K562 (cell line): Measurements from ENCODE around the gene ZNF302. TPM values are rescaled to one million over a fixed set of nuclear protein-coding genes. Genes with fewer than 3 reads are reported as not detected.

Experiments
- ATAC-seq: fragments of 200-7000 bp; cut with Tn5 transposase; 3 replicates; pipeline ENCODE4 v1.9.1; 2020; ENCODE audit warnings: moderate library complexity
- BruUV-seq: library from RNA; stranded (reverse); fragments of 400-500 nt; replicated peaks from 2 replicates; lab custom pipeline; 2021; lab: Mats Ljungman, UMichigan
- CTCF ChIA-PET: fragments of 300-600 bp; formaldehyde crosslinking; extraction: SDS; loops from one replicate; lab custom pipeline; 2021; ENCODE audit warnings: low intra/inter-chr PET ratio; lab: Yijun Ruan, JAX
- POLR2A ChIA-PET: fragments of 300-600, 350-650 bp; sonication (Branson Sonifier 250); formaldehyde crosslinking; extraction: SDS; loops from one replicate; lab custom pipeline; 2021; ENCODE audit warnings: antibody characterized with exemption, inconsistent platforms; lab: Yijun Ruan, JAX
- DNase-seq, 4 experiments: peaks; one replicate each; pipeline versions ENCODE4 v3.0.0 to v3.0.0-alpha.2; 2011 to 2018; ENCODE audit warnings: low spot score in 3 of 4, mixed read lengths in 3 of 4; ENCODE audit errors: extremely low read depth in 1 of 4
- FAIRE-seq: peaks from 2 replicates; lab custom pipeline; 2011; peaks lifted over from hg19 to GRCh38; lab: Jason Lieb, UNC
- H2AFZ ChIP-seq: 2 replicates; pipeline ENCODE4 v1.6.0; 2011; ENCODE audit warnings: low read depth, low read length, control low read depth, inconsistent platforms
- H3K27ac ChIP-seq: fragments of 200-600 bp; 3 replicates; pipeline ENCODE4 v1.8.0; 2011; ENCODE audit warnings: low read depth, mild to moderate bottlenecking, control low read depth, inconsistent platforms, low read length, moderate library complexity, mixed read lengths; ENCODE audit errors: extremely low read depth
- H3K27me3 ChIP-seq, 2 experiments: fragments of 300-600 bp in 1 of 2; 2 replicates in 1 of 2; 3 replicates in 1 of 2; pipeline versions ENCODE4 v1.6.0 to v1.8.0; 2011; ENCODE audit warnings: inconsistent platforms in 2 of 2, low read length in 2 of 2, mild to moderate bottlenecking in 1 of 2, mixed read lengths in 1 of 2, moderate library complexity in 1 of 2; ENCODE audit not compliant: control insufficient read depth in 2 of 2, insufficient read depth in 2 of 2
- H3K36me3 ChIP-seq: fragments of 300-600 bp; 3 replicates; pipeline ENCODE4 v1.8.0; 2011; ENCODE audit warnings: mild to moderate bottlenecking, low read length, inconsistent platforms; ENCODE audit not compliant: control insufficient read depth, insufficient read depth
- H3K4me1 ChIP-seq, 2 experiments: fragments of 200-600 bp in 1 of 2; replicated peaks in 1 of 2; 2 replicates in 1 of 2; 3 replicates in 1 of 2; pipeline versions ENCODE4 v1.5.1 to v1.8.0; 2011; ENCODE audit warnings: inconsistent platforms in 2 of 2, low read length in 2 of 2, mild to moderate bottlenecking in 1 of 2, mixed read lengths in 1 of 2, moderate library complexity in 1 of 2; ENCODE audit not compliant: control insufficient read depth in 2 of 2, insufficient read depth in 2 of 2
- H3K4me2 ChIP-seq: 2 replicates; pipeline ENCODE4 v1.6.1; 2011; ENCODE audit warnings: low read length, control low read depth, inconsistent platforms, mixed read lengths; ENCODE audit not compliant: insufficient read depth
- H3K4me3 ChIP-seq: fragments of 200-600 bp; sonication (generic), shearing (Covaris generic); 2 replicates; pipeline ENCODE4 v1.5.1; 2016; ENCODE audit warnings: control low read depth, inconsistent platforms
- H3K79me2 ChIP-seq: fragments of 200-600 bp; 3 replicates; pipeline ENCODE4 v1.8.0; 2011; ENCODE audit warnings: low read length, inconsistent platforms; ENCODE audit not compliant: control insufficient read depth, insufficient read depth
- H3K9ac ChIP-seq, 2 experiments: 2 replicates each; pipeline versions ENCODE4 v1.6.0 to v1.6.1; 2011; ENCODE audit warnings: low read depth in 2 of 2, low read length in 2 of 2, control low read depth in 1 of 2, inconsistent platforms in 1 of 2, mild to moderate bottlenecking in 1 of 2, mixed read lengths in 1 of 2; ENCODE audit not compliant: insufficient read depth in 1 of 2
- H3K9me1 ChIP-seq: one replicate; pipeline ENCODE4 v1.6.0; 2011; ENCODE audit warnings: inconsistent platforms, mild to moderate bottlenecking, low read length, moderate library complexity; ENCODE audit not compliant: control insufficient read depth, insufficient read depth
- H3K9me3 ChIP-seq: replicated peaks from 2 replicates; pipeline ENCODE4 v1.5.1; 2011; ENCODE audit warnings: low read depth, low read length, inconsistent platforms; ENCODE audit not compliant: control insufficient read depth, insufficient read depth
- H4K20me1 ChIP-seq: replicated peaks from 2 replicates; pipeline ENCODE4 v1.6.1; 2011; ENCODE audit warnings: low read length, inconsistent platforms, mixed read lengths; ENCODE audit not compliant: control insufficient read depth, insufficient read depth
- CBX5 ChIP-seq: IDR thresholded peaks from 2 replicates; pipeline ENCODE4 v1.6.1; 2014; ENCODE audit warnings: low read depth, borderline replicate concordance
- CC2D1A ChIP-seq: fragments of 450-650 bp; IDR thresholded peaks from 2 replicates; pipeline ENCODE4 v1.6.1; 2017; ENCODE audit warnings: mild to moderate bottlenecking
- DDX20 ChIP-seq: fragments of 450-650 bp; IDR thresholded peaks from 2 replicates; pipeline ENCODE4 v1.6.1; 2016; ENCODE audit warnings: missing genetic modification characterization, low read depth, mild to moderate bottlenecking, missing compliant biosample characterization, moderate library complexity
- DLX4 ChIP-seq: fragments of 250-450 bp; sonication (Bioruptor Pico); IDR thresholded peaks from 2 replicates; pipeline ENCODE4 v1.6.1; 2021; ENCODE audit warnings: mild to moderate bottlenecking
- FUS ChIP-seq: fragments of 200-400 bp; formaldehyde crosslinking; optimal IDR thresholded peaks from 2 replicates; pipeline ENCODE3; 2017; ENCODE audit warnings: low read depth, low read length
- HCFC1 ChIP-seq: IDR thresholded peaks from 2 replicates; pipeline ENCODE4 v1.6.1; 2012; ENCODE audit warnings: low read depth, low read length, improper control_type of control experiment
- HOXB6 ChIP-seq: fragments of 250-450 bp; sonication (Bioruptor Pico); IDR thresholded peaks from 2 replicates; pipeline ENCODE4 v1.5.1; 2022; ENCODE audit warnings: mild to moderate bottlenecking, borderline replicate concordance
- KDM2B ChIP-seq: fragments of 250-450 bp; sonication (Bioruptor Pico); IDR thresholded peaks from 2 replicates; pipeline ENCODE4 v1.8.0; 2021; ENCODE audit warnings: mild to moderate bottlenecking, moderate library complexity
- NBN ChIP-seq: fragments of 450-650 bp; IDR thresholded peaks from 2 replicates; pipeline ENCODE4 v1.6.1; 2016; ENCODE audit warnings: low read depth, mild to moderate bottlenecking
- PRPF4 ChIP-seq: fragments of 200-400 bp; formaldehyde crosslinking; IDR thresholded peaks from one replicate; pipeline ENCODE4 v1.6.1; 2017; ENCODE audit warnings: low read length, low read depth, mild to moderate bottlenecking; ENCODE audit not compliant: insufficient read depth, poor library complexity, severe bottlenecking
- RCOR1 ChIP-seq, 2 experiments: IDR thresholded peaks; 2 replicates each; pipeline ENCODE4 v1.6.1; 2012; ENCODE audit warnings: low read depth in 2 of 2, low read length in 2 of 2, borderline replicate concordance in 1 of 2, improper control_type of control experiment in 1 of 2
- STAT5A ChIP-seq: IDR thresholded peaks from 2 replicates; pipeline ENCODE4 v1.6.1; 2012; ENCODE audit warnings: low read length, inconsistent platforms, borderline replicate concordance
- TAF9B ChIP-seq: fragments of 450-650 bp; IDR thresholded peaks from 2 replicates; pipeline ENCODE4 v1.6.1; 2018; ENCODE audit warnings: mild to moderate bottlenecking; ENCODE audit not compliant: partially characterized antibody
- TCF7L2 ChIP-seq: fragments of 150-350 bp; IDR thresholded peaks from 2 replicates; pipeline ENCODE4 v1.6.1; 2016; ENCODE audit warnings: low read depth, mild to moderate bottlenecking, low read length, moderate library complexity
- ZBTB33 ChIP-seq: sonication (generic); formaldehyde crosslinking; IDR thresholded peaks from 2 replicates; pipeline ENCODE4 v1.8.1; 2023; ENCODE audit warnings: mild to moderate bottlenecking, missing genetic modification reagents
- ZEB2 ChIP-seq: fragments of 450-650 bp; IDR thresholded peaks from 2 replicates; pipeline ENCODE4 v1.6.1; 2016
- ZNF12 ChIP-seq: sonication (generic); formaldehyde crosslinking; IDR thresholded peaks from 2 replicates; pipeline ENCODE4 v1.4.0; 2020; ENCODE audit warnings: mild to moderate bottlenecking, missing genetic modification reagents
- ZNF408 ChIP-seq: fragments of 250-450 bp; sonication (Bioruptor Pico); IDR thresholded peaks from 2 replicates; pipeline ENCODE4 v1.4.0; 2020; ENCODE audit warnings: low read depth, mild to moderate bottlenecking, moderate library complexity
- ZNF449 ChIP-seq: fragments of 250-450 bp; sonication (Bioruptor Pico); IDR thresholded peaks from 2 replicates; pipeline ENCODE4 v1.8.0; 2022; ENCODE audit warnings: moderate library complexity, mild to moderate bottlenecking, inconsistent platforms
- ZNF586 ChIP-seq: fragments of 450-650 bp; formaldehyde crosslinking; conservative IDR thresholded peaks from 2 replicates; pipeline ENCODE4 v1.4.0; 2020; ENCODE audit warnings: mild to moderate bottlenecking, moderate library complexity
- WGBS: fragments of 100-300 bp; shearing (Covaris generic); methylation state at CpG from one replicate; pipeline ENCODE4 v1.1.6; 2016; ENCODE audit warnings: low coverage, mixed read lengths; ENCODE audit not compliant: insufficient coverage; ENCODE audit errors: missing lambda C conversion rate; 5-methylcytosine and 5-hydroxymethylcytosine counted together
- in situ Hi-C: fragments of 300-500 bp; cut with MboI; formaldehyde crosslinking; loops from 4 replicates; pipeline ENCODE4 v1.15.0; 2018; ENCODE audit warnings: inconsistent platforms, mixed read lengths
- intact Hi-C: fragments of 100-400 bp; cut with micrococcal nuclease; formaldehyde crosslinking; loops from 2 replicates; pipeline ENCODE4 v1.14.2; 2022
- polyA plus RNA-seq, 8 experiments: library from polyadenylated mRNA; depleted of rRNA in 4 of 8; stranded (reverse) in 5 of 8; unstranded in 3 of 8; fragments of >200 nt; fragmentation: Nextera tagmentation in 2 of 8; fragmentation: Illumina TruSeq in 1 of 8; extraction: Ambion mirVana in 2 of 8; extraction: Trizol in 1 of 8; gene quantifications; 2 replicates each; pipeline versions ENCODE4 v1.2.1 to v1.2.3, GENCODE V29; 2011 to 2014; ENCODE audit warnings: inconsistent platforms in 1 of 8, missing spikeins in 1 of 8
- total RNA-seq, 7 experiments: library from RNA; depleted of rRNA in 6 of 7; stranded (reverse); fragments of >200 nt in 6 of 7; fragmentation: Illumina TruSeq in 2 of 7; extraction: Trizol in 2 of 7; gene quantifications; 2 replicates each; pipeline versions ENCODE4 v1.2.1 to v1.2.3, GENCODE V29; 2011 to 2021; ENCODE audit warnings: low replicate concordance in 1 of 7

ZNF302 gene
- total and polyA plus RNA-seq, 9 of the 15 experiments (the other 6 are each of a cell fraction or from before 2014, with no cell fraction given): 0.08 to 1.0 (median 0.27) TPM; not detected in 1

DNA sequence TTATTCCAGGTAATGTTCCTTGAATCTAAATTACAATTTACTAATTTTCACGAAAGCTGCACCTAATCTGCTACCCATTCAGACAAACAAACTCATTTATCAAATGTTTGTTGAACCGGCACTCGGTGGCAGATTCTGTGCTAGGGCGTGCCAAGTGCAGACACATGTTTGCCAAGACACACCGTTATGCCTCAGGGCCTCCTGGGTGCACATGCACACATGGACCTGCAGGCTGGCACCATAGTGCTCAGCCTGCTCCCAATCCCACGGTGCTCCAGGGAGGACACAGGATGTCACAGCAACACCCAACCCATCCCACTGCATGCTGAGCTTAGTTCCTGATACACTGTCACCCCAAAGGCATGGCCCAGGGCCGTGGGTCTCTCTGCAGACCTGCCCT, 8.2 kb upstream of the ZNF302 start:
- TF ChIP-seq STAT5A: no peak
- TF ChIP-seq CBX5: no peak
- TF ChIP-seq TCF7L2: no peak
- no peak for TF ChIP-seq ZNF408 (CRISPR knock-in tag)
- no peak for TF ChIP-seq NBN
- no peak for TF ChIP-seq DLX4 (CRISPR knock-in tag)
- no peak for TF ChIP-seq ZNF449
- no peak for TF ChIP-seq ZNF586
- TF ChIP-seq ZNF12 (CRISPR knock-in tag): no peak
- TF ChIP-seq HCFC1: no peak
- TF ChIP-seq ZBTB33 (CRISPR knock-in tag): no peak
- TF ChIP-seq DDX20 (tag): no peak
- no peak for TF ChIP-seq FUS
- no peak for TF ChIP-seq CC2D1A
- no peak for TF ChIP-seq TAF9B
- TF ChIP-seq HOXB6 (CRISPR knock-in tag): no peak
- TF ChIP-seq ZEB2: no peak
- no peak for TF ChIP-seq KDM2B (CRISPR knock-in tag)
- TF ChIP-seq RCOR1 (IDR thresholded peaks at IDR 0.05; ENCODE audit: borderline replicate concordance in 1 of 2, low read depth in 2 of 2, low read length in 2 of 2): no peak
- no peak for TF ChIP-seq PRPF4
- H3K9ac ChIP-seq: no peak overlapping the region
- no peak for FAIRE-seq
- intact Hi-C loops (no loop called here), in situ Hi-C loops (no loop called here)
- H3K27ac ChIP-seq: no peak overlapping the region
- no peaks in the 10 kb centered on the region for H3K36me3 ChIP-seq
- no peaks in the 10 kb centered on the region for H4K20me1 ChIP-seq
- ChIA-PET POLR2A (no interaction called here), CTCF (no interaction called here)
- H3K4me3 ChIP-seq: no peak overlapping the region
- no peak overlapping the region for H3K4me2 ChIP-seq
- no peak overlapping the region for H2AFZ ChIP-seq
- peaks cover 0 to 21% of the 10 kb centered on the region in 2 experiments; a peak in 2 of 5 replicates for H3K4me1 ChIP-seq
- no TSS peak for BruUV-seq
- H3K79me2 ChIP-seq: no peaks in the 10 kb centered on the region
- 16% methylated on average over 7 of the region's 7 CpGs for WGBS
- DNase-seq: no peak
- no peaks in the 10 kb centered on the region for H3K9me1 ChIP-seq
- H3K9me3 ChIP-seq: no peaks in the 10 kb centered on the region
- ATAC-seq: no peak
- no peaks in the 10 kb centered on the region for H3K27me3 ChIP-seq
